ENCODE measurements around the gene GRK2. TPM values are rescaled to one million over a fixed set of nuclear protein-coding genes. Genes with fewer than 3 reads are reported as not detected.

GRK2 gene
- total and polyA plus RNA-seq, 2 of the 13 experiments (the other 11 are each of a cell fraction or from before 2014, with no cell fraction given): 31.3 to 42.4 TPM

GRCh38 chr11:67240576-67241389 lies 25.5 kb upstream of the GRK2 start (continued):
- TF ChIP-seq ATF7-NPFF (CRISPR knock-in tag; IDR thresholded peaks at IDR 0.05; ENCODE audit: low read depth) (0 out of 2 replicates have a peak, but pooled peaks have one; percentile 29), MEIS2 (CRISPR knock-in tag; IDR thresholded peaks at IDR 0.05) (peak; percentile 23; the same call in 1 of the 2 replicates), JDP2 (CRISPR knock-in tag; IDR thresholded peaks at IDR 0.05; ENCODE audit: borderline replicate concordance) (no peak), ARID2 (CRISPR knock-in tag; IDR thresholded peaks at IDR 0.05; ENCODE audit: borderline replicate concordance) (0 out of 2 replicates have a peak, but pooled peaks have one; percentile 46), CCDC6 (CRISPR knock-in tag; IDR thresholded peaks at IDR 0.05) (no peak), MNT (IDR thresholded peaks at IDR 0.05) (peak; percentile 86), PBX2 (CRISPR knock-in tag; IDR thresholded peaks at IDR 0.05) (no peak; the same call in 1 of the 2 replicates), GMEB1 (CRISPR knock-in tag; IDR thresholded peaks at IDR 0.05; ENCODE audit: borderline replicate concordance) (no peak), ZNF556 (CRISPR knock-in tag; IDR thresholded peaks at IDR 0.05; ENCODE audit: borderline replicate concordance) (no peak), ZNF687 (CRISPR knock-in tag; IDR thresholded peaks at IDR 0.05) (no peak), BCL3 (CRISPR knock-in tag; IDR thresholded peaks at IDR 0.05) (no peak), ADNP (CRISPR knock-in tag; IDR thresholded peaks at IDR 0.05) (no peak), HNRNPK (IDR thresholded peaks at IDR 0.05; ENCODE audit: low read depth, low read length, poor library complexity, severe bottlenecking) (no peak), KDM2A (CRISPR knock-in tag; IDR thresholded peaks at IDR 0.05; ENCODE audit: borderline replicate concordance, low read depth) (no peak), ZNF44 (CRISPR knock-in tag; IDR thresholded peaks at IDR 0.05) (no peak), CHD2 (IDR thresholded peaks at IDR 0.05; ENCODE audit: low read depth, low read length) (no peak; the same call in 1 of the 2 replicates), ZNF577 (CRISPR knock-in tag; IDR thresholded peaks at IDR 0.05; ENCODE audit: borderline replicate concordance, low read depth) (no peak), SNAI1 (CRISPR knock-in tag; IDR thresholded peaks at IDR 0.05; ENCODE audit: borderline replicate concordance) (peak; percentile 16; the same call in 1 of the 2 replicates), ZKSCAN1 (IDR thresholded peaks at IDR 0.05; ENCODE audit: low read length) (no peak)

All from HepG2 (cell line).